H1 (cell line): ENCODE data around the gene SLC13A1. TPM values are rescaled to one million over a fixed set of nuclear protein-coding genes. Genes with fewer than 3 reads are reported as not detected.

Experiments
- PHF8 ChIP-seq: fragments of 200-600 bp; sonication (generic); conservative IDR thresholded peaks from 2 replicates; pipeline ENCODE4 v1.7.1; 2012; ENCODE audit warnings: low read depth, mild to moderate bottlenecking, inconsistent platforms, low read length, moderate library complexity
- SAP30 ChIP-seq: fragments of 300-600 bp; sonication (generic); IDR thresholded peaks from 2 replicates; pipeline ENCODE4 v1.7.1; 2012; ENCODE audit warnings: low read length, moderate library complexity, mild to moderate bottlenecking, inconsistent platforms; ENCODE audit not compliant: insufficient read depth, insufficient replicate concordance
- SRF ChIP-seq: IDR thresholded peaks from 2 replicates; pipeline ENCODE4 v1.6.1; 2011; ENCODE audit warnings: mild to moderate bottlenecking, low read depth, low read length, moderate library complexity
- polyA plus RNA-seq, 7 experiments: library from polyadenylated mRNA; depleted of rRNA in 3 of 7; stranded (reverse) in 5 of 7; unstranded in 2 of 7; fragments of >200 nt in 5 of 7; fragments of 200-250 nt in 2 of 7; gene quantifications; 1 replicate in 5 of 7; 2 replicates in 1 of 7; 4 replicates in 1 of 7; pipeline versions ENCODE4 v1.2.1 to v1.2.3, GENCODE V29; 2011 to 2013; ENCODE audit warnings: missing spikeins in 2 of 7, mixed read lengths in 2 of 7
- total RNA-seq: library from RNA; stranded (reverse); fragmentation: NEBNext Ultra II Directional; extraction: Animal tissue kit (Norgen Biotek cat#: 25700); gene quantifications from 2 replicates; pipeline ENCODE4 v1.2.1, GENCODE V29; 2021

Gene SLC13A1
- total and polyA plus RNA-seq, 2 of the 8 experiments (the other 6 are each of a cell fraction or from before 2014, with no cell fraction given), result not detected

DNA sequence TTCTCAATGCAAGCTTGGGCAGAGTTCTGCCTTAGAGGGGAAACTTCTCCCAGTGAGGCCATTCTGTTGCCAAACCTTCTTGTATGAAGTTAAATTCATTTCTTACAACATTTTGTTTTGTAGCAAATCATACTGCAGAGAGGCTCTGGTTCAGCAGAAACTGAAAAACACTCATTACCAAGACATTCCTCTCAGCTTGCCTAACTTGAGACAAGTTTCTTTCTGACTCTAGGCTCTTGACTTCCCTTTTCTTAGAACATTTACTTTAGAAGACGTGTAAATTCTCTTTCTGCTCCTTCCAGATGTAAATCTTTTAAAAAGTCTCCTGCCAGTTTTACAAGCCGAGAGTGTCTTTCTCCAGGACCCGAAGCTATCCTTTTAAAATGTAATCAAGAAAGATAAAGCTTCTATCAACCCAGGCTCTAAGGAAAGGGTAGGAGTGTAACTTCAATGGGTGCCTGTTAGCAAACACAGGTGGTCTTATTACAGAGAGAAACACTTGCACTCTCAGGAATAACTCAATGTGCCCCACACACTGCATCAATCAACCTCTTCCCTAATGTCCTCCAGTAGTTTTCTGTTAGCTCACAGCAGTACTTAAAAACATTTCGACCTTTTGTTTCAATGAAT, 123.8 kb downstream of the SLC13A1 start (continued):
- TF ChIP-seq PHF8 (no peak), SRF (no peak), SAP30 (no peak)
